HepG2 (cell line): ENCODE results near the gene STK38L. TPM values are rescaled to one million over a fixed set of nuclear protein-coding genes. Genes with fewer than 3 reads are reported as not detected.

Experiments used
- ATAC-seq: fragments of 200-7000 bp; cut with Tn5 transposase; 3 replicates; pipeline ENCODE4 v1.9.1; 2020; ENCODE audit warnings: mild to moderate bottlenecking, moderate library complexity
- BruUV-seq: library from RNA; stranded (reverse); fragments of 400-500 nt; replicated peaks from 2 replicates; lab custom pipeline; 2021; lab: Mats Ljungman, UMichigan
- CTCF ChIA-PET: fragments of 300-600 bp; formaldehyde crosslinking; extraction: SDS; loops from one replicate; lab custom pipeline; 2021; ENCODE audit warnings: low total read pairs, inconsistent platforms, low intra/inter-chr PET ratio; lab: Yijun Ruan, JAX
- POLR2A ChIA-PET: fragments of 350-600 bp; sonication (Branson Sonifier 250); formaldehyde crosslinking; loops from one replicate; lab custom pipeline; 2020; ENCODE audit warnings: antibody characterized with exemption, inconsistent platforms; lab: Yijun Ruan, JAX
- DNase-seq: peaks from one replicate; pipeline ENCODE4 v3.0.0-alpha.2; 2015; ENCODE audit warnings: low spot score
- FAIRE-seq: peaks from 3 replicates; lab custom pipeline; 2011; peaks lifted over from hg19 to GRCh38; lab: Jason Lieb, UNC
- H2AFZ ChIP-seq: one replicate; pipeline ENCODE4 v1.6.1; 2011; ENCODE audit warnings: low read length, inconsistent platforms
- H3K27ac ChIP-seq: fragments of 300-600 bp; 3 replicates; pipeline ENCODE4 v1.8.0; 2011; ENCODE audit warnings: mixed run types, mild to moderate bottlenecking, mixed read lengths, low read length, inconsistent platforms; ENCODE audit not compliant: insufficient read depth; ENCODE audit errors: extremely low read length
- H3K27me3 ChIP-seq, 2 experiments: fragments of 200-600 bp in 1 of 2; 2 replicates in 1 of 2; 3 replicates in 1 of 2; pipeline versions ENCODE4 v1.6.0 to v1.8.0; 2011; ENCODE audit warnings: low read length in 2 of 2, mild to moderate bottlenecking in 2 of 2, moderate library complexity in 2 of 2, inconsistent platforms in 1 of 2; ENCODE audit not compliant: insufficient read depth in 2 of 2, control insufficient read depth in 1 of 2
- H3K36me3 ChIP-seq, 2 experiments: fragments of 200-600 bp in 1 of 2; replicated peaks in 1 of 2; 2 replicates in 1 of 2; 3 replicates in 1 of 2; pipeline versions ENCODE4 v1.5.1 to v1.8.0; 2011; ENCODE audit warnings: low read length in 2 of 2, inconsistent platforms in 1 of 2; ENCODE audit not compliant: insufficient read depth in 2 of 2, control insufficient read depth in 1 of 2
- H3K4me1 ChIP-seq: 2 replicates; pipeline ENCODE4 v1.5.1; 2012; ENCODE audit warnings: low read length, inconsistent platforms; ENCODE audit not compliant: insufficient read depth
- H3K4me2 ChIP-seq: 2 replicates; pipeline ENCODE4 v1.6.0; 2011; ENCODE audit warnings: low read depth, low read length, inconsistent platforms
- H3K4me3 ChIP-seq, 3 experiments: fragments of 200-600 bp in 1 of 3; sonication (generic), shearing (Covaris generic) in 1 of 3; replicated peaks in 1 of 3; 2 replicates each; pipeline ENCODE4 v1.5.1; 2011 to 2016; ENCODE audit warnings: low read length in 3 of 3, inconsistent platforms in 2 of 3, low read depth in 2 of 3, mild to moderate bottlenecking in 2 of 3, control low read depth in 1 of 3, mixed read lengths in 1 of 3; ENCODE audit not compliant: insufficient read depth in 1 of 3
- H3K79me2 ChIP-seq: one replicate; pipeline ENCODE4 v1.6.1; 2011; ENCODE audit warnings: low read length, inconsistent platforms; ENCODE audit not compliant: insufficient read depth
- H3K9ac ChIP-seq: 2 replicates; pipeline ENCODE4 v1.6.0; 2011; ENCODE audit warnings: mild to moderate bottlenecking, low read depth, low read length, inconsistent platforms; ENCODE audit not compliant: insufficient read depth
- H3K9me3 ChIP-seq: 2 replicates; pipeline ENCODE4 v1.5.1; 2012; ENCODE audit warnings: mild to moderate bottlenecking, low read length
- H4K20me1 ChIP-seq: 2 replicates; pipeline ENCODE4 v1.6.0; 2011; ENCODE audit warnings: inconsistent platforms, mild to moderate bottlenecking, low read length, moderate library complexity; ENCODE audit not compliant: insufficient read depth
- ATF7 ChIP-seq, 2 experiments: fragments of 450-650 bp in 1 of 2; sonication (generic) in 1 of 2; formaldehyde crosslinking in 1 of 2; IDR thresholded peaks; 2 replicates each; pipeline versions ENCODE4 v1.4.0 to v1.6.1; 2016 to 2020; ENCODE audit warnings: antibody characterized with exemption in 1 of 2, mild to moderate bottlenecking in 1 of 2, missing genetic modification reagents in 1 of 2
- ATF7-NPFF ChIP-seq: sonication (generic); formaldehyde crosslinking; IDR thresholded peaks from 2 replicates; pipeline ENCODE4 v1.8.1; 2023; ENCODE audit warnings: mild to moderate bottlenecking, low read depth, missing genetic modification reagents, moderate library complexity
- NCOA5 ChIP-seq: sonication (generic); formaldehyde crosslinking; IDR thresholded peaks from 2 replicates; pipeline ENCODE4 v1.4.0; 2020; ENCODE audit warnings: missing genetic modification reagents
- RFX1 ChIP-seq: fragments of 450-650 bp; IDR thresholded peaks from 2 replicates; pipeline ENCODE4 v1.6.1; 2017
- SIX4 ChIP-seq: sonication (generic); formaldehyde crosslinking; IDR thresholded peaks from 2 replicates; pipeline ENCODE4 v1.4.0; 2020; ENCODE audit warnings: missing genetic modification reagents
- ZFP36L1 ChIP-seq: sonication (generic); formaldehyde crosslinking; IDR thresholded peaks from 2 replicates; pipeline ENCODE4 v1.8.0; 2022; ENCODE audit warnings: mild to moderate bottlenecking, missing genetic modification reagents, moderate library complexity
- ZNF17 ChIP-seq: sonication (generic); formaldehyde crosslinking; IDR thresholded peaks from 2 replicates; pipeline ENCODE4 v1.5.0; 2020; ENCODE audit warnings: mild to moderate bottlenecking, missing genetic modification reagents
- ZNF30 ChIP-seq: sonication (generic); formaldehyde crosslinking; IDR thresholded peaks from 2 replicates; pipeline ENCODE4 v1.5.0; 2020; ENCODE audit warnings: mild to moderate bottlenecking, missing genetic modification reagents
- ZNF510 ChIP-seq: sonication (generic); formaldehyde crosslinking; IDR thresholded peaks from 2 replicates; pipeline ENCODE4 v1.4.0; 2020; ENCODE audit warnings: low read depth, mild to moderate bottlenecking, missing genetic modification reagents
- ZNF616 ChIP-seq: sonication (generic); formaldehyde crosslinking; IDR thresholded peaks from 2 replicates; pipeline ENCODE4 v1.5.0; 2020; ENCODE audit warnings: low read depth, mild to moderate bottlenecking, missing genetic modification reagents
- ZNF792 ChIP-seq: IDR thresholded peaks from 2 replicates; pipeline ENCODE4 v1.6.1; 2016
- ZNF83 ChIP-seq: sonication (generic); formaldehyde crosslinking; IDR thresholded peaks from 2 replicates; pipeline ENCODE4 v1.4.0; 2020; ENCODE audit warnings: missing genetic modification reagents, mild to moderate bottlenecking, borderline replicate concordance
- ZNF839 ChIP-seq: sonication (generic); formaldehyde crosslinking; IDR thresholded peaks from 2 replicates; pipeline ENCODE4 v1.4.0; 2020; ENCODE audit warnings: missing genetic modification reagents, mild to moderate bottlenecking, borderline replicate concordance
- in situ Hi-C: cut with HindIII; loops from 2 replicates; pipeline ENCODE4 v1.10.0; 2017; ENCODE audit warnings: low pct_unique_long_range_greater_than_20kb; ENCODE audit not compliant: extremely low pct_ligation_motif_present
- intact Hi-C: fragments of 100-400 bp; cut with micrococcal nuclease; formaldehyde crosslinking; loops from one replicate; pipeline ENCODE4 v1.10.0; 2022; ENCODE audit not compliant: unreplicated experiment
- polyA plus RNA-seq, 8 experiments: library from polyadenylated mRNA; depleted of rRNA in 3 of 8; stranded (reverse) in 7 of 8; unstranded in 1 of 8; fragments of >200 nt; fragmentation: Illumina TruSeq in 4 of 8; extraction: Trizol in 4 of 8; gene quantifications; 2 replicates each; pipeline versions ENCODE4 v1.2.1 to v1.2.3, GENCODE V29; 2011 to 2016; ENCODE audit warnings: low read depth in 4 of 8, missing spikeins in 1 of 8, mixed read lengths in 1 of 8; ENCODE audit not compliant: insufficient read depth in 1 of 8
- total RNA-seq, 5 experiments: library from RNA; depleted of rRNA; stranded (reverse); fragments of >200 nt; fragmentation: Illumina TruSeq; extraction: Trizol; gene quantifications; 2 replicates each; pipeline ENCODE4 v1.2.3, GENCODE V29; 2016; ENCODE audit warnings: low read depth in 1 of 5

STK38L gene
- total and polyA plus RNA-seq, 2 of the 13 experiments (the other 11 are each of a cell fraction or from before 2014, with no cell fraction given) = 6.1 to 26.4 TPM

DNA sequence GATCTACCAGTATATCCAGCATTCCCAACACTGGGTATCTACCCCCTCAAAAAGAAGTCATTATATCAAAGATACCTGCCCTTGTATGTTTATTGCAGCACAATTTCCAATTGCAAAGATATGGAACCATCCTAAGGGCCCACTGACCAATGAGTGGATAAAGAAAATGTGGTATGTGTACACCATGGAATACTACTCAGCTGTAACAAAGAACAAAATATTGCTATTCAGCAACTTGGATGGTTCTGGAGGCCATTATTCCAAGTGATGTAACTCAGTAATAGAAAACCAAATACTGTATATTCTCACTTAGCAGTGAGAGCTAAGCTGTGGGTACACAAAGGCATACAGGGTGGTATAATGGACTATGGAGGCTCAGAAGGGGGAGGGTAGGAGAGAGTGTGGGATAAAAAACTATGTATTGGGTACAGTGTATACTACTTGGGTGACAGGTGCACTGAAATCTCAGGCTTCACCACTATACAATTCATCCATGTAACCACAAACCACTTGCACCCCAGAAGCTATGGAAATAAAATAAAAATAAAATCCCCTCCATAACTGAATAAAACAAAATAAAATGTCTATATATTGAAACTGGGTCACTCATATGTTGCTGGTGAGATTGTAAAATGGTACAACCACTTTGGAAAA is 34.7 kb upstream of the STK38L start:
- Histone ChIP-seq H3K4me3 (no peak overlapping the region), H3K27me3 (no peaks in the 10 kb centered on the region), H2AFZ (no peak overlapping the region), H4K20me1 (no peaks in the 10 kb centered on the region), H3K9ac (no peak overlapping the region), H3K27ac (no peak overlapping the region), H3K36me3 (no peaks in the 10 kb centered on the region), H3K4me2 (no peak overlapping the region), H3K4me1 (peaks cover 14% of the 10 kb centered on the region), H3K79me2 (no peaks in the 10 kb centered on the region), H3K9me3 (no peaks in the 10 kb centered on the region)
- intact Hi-C loops = no loop called here
- POLR2A ChIA-PET = no interaction called here
- CTCF ChIA-PET = no interaction called here
- FAIRE-seq (no peak), ATAC-seq (no peak), DNase-seq (no peak)
- in situ Hi-C loops = no loop called here
- no peak for TF ChIP-seq ZNF510
- no peak for TF ChIP-seq NCOA5 (CRISPR knock-in tag)
- no peak for TF ChIP-seq RFX1
- TF ChIP-seq ZNF839 = no peak
- no peak for TF ChIP-seq ZFP36L1 (CRISPR knock-in tag)
- TF ChIP-seq ATF7 (IDR thresholded peaks at IDR 0.05) = no peak
- TF ChIP-seq ATF7 (CRISPR knock-in tag; IDR thresholded peaks at IDR 0.05) = no peak
- TF ChIP-seq ZNF30 (CRISPR knock-in tag) = no peak
- TF ChIP-seq ZNF792 (CRISPR knock-in tag) = no peak
- no peak for TF ChIP-seq ATF7-NPFF
- TF ChIP-seq SIX4 (CRISPR knock-in tag) = no peak
- TF ChIP-seq ZNF83 (CRISPR knock-in tag) = no peak
- no peak for TF ChIP-seq ZNF17
- no peak for TF ChIP-seq ZNF616 (CRISPR knock-in tag)
- BruUV-seq = no TSS peak
